Measurements from ENCODE around the gene RTP4.

GRCh38 chr3:187359798-187360486 is 8.2 kb upstream of the RTP4 start:
- TF ChIP-seq CTCF (IDR thresholded peaks at IDR 0.05; ENCODE audit: poor library complexity): no peak
- no peak for TF ChIP-seq EZH2 (IDR thresholded peaks at IDR 0.05; ENCODE audit: borderline replicate concordance)
- no peak for TF ChIP-seq EZH2phosphoT487 (IDR thresholded peaks at IDR 0.05; ENCODE audit: low read depth, severe bottlenecking, unreplicated experiment)
